ENCODE measurements around the gene SH2D7.
"Not testable (repeated sequence)": the region's sequence is repeated elsewhere in the genome, so short reads cannot be mapped to it uniquely, and the experiment has no call there.

Gene SH2D7

GRCh38 chr15:78140292-78140691, 47.9 kb downstream of the SH2D7 start:
- no peaks in the 10 kb centered on the region for H3K27me3 Mint-ChIP-seq
- intact Hi-C loops (cut with micrococcal nuclease), result no loop called here
- no peak overlapping the region for H3K27ac Mint-ChIP-seq

DNA sequence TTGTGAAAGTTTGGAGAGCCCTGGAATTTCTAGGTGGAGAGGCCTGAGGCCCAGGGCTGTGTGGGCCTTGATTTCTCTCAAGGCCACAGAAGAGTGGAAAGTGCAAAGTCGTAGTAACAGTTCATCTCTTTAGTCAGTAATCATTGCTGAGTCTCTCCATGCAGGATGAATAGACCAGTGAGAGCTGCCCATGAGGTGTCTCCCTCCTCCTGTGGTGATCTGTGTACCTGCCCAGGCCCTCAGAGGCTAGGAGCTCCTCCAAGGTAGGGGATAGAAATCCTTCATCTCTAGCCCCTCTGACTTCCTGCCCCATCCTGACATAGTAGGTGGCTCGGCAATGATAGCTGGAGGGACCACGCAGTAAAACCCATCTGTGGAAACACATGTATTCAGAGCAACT, 50.0 kb downstream of the SH2D7 start:
- Mint-ChIP-seq H3K4me3 (no peak overlapping the region), H3K9me3 (no peaks in the 10 kb centered on the region), H3K27ac (no peak overlapping the region), H3K36me3 (ENCODE audit: low read depth) (no peaks in the 10 kb centered on the region), H3K27me3 (no peaks in the 10 kb centered on the region), H3K4me1 (ENCODE audit: low read depth) (peaks cover 3% of the 10 kb centered on the region)
- intact Hi-C loops (cut with micrococcal nuclease), result no loop called here

More at GRCh38 chr15:78140292-78140691, 47.9 kb downstream of the SH2D7 start:
- Mint-ChIP-seq H3K36me3 (ENCODE audit: low read depth) (no peaks in the 10 kb centered on the region), H3K4me1 (ENCODE audit: low read depth) (no peaks in the 10 kb centered on the region), H3K9me3 (no peaks in the 10 kb centered on the region), H3K4me3 (no peak overlapping the region)

DNA sequence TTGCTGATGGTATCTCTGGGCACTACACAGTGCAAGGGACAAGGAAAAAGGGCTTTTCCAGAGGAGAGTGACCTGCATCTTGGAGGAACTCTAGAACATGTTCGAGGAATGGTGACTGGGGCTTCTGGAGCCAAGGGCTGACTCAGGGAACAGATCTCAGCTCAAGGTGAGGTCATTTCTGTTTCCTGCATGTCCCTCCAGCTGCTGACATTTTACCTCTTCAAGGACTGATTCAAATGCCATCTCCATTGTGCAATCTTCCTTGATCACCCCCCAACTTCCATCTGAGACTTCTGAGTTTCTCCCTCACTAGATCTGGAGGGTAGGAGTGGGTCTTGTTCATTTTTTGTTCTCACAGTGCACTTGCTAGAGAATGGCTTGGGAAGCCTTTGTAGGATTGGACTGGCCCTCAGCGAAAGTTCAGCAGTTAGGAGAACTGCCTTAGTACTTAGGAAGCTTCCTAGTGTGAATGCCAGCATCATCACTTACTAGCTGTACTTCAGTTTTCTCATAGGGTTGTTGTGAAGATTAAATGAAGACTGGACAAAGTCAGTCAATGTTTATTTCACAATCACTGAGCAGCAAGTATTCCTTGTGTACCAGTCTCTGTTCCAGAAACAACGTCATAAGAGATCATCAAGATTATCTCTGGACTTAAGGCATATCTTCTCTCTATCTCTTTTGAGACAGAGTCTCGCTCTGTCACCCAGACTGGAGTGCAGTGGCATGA, 54.2 kb downstream of the SH2D7 start:
- Mint-ChIP-seq H3K4me1 (ENCODE audit: low read depth) (peaks cover 27% of the 10 kb centered on the region), H3K27ac (no peak overlapping the region), H3K36me3 (ENCODE audit: low read depth) (peaks cover 7% of the 10 kb centered on the region), H3K27me3 (no peaks in the 10 kb centered on the region), H3K4me3 (no peak overlapping the region), H3K9me3 (no peaks in the 10 kb centered on the region)
- intact Hi-C loops (cut with micrococcal nuclease), result no loop called here

- Mint-ChIP-seq H3K27ac (peak overlapping the region; percentile 9), H3K27me3 (no peaks in the 10 kb centered on the region), H3K9me3 (no peaks in the 10 kb centered on the region), H3K4me1 (ENCODE audit: low read depth) (peaks cover 27% of the 10 kb centered on the region), H3K4me3 (no peak overlapping the region), H3K36me3 (ENCODE audit: low read depth) (peaks cover 9% of the 10 kb centered on the region)
- intact Hi-C loops (cut with micrococcal nuclease), result no loop called here
These were observed 55.2 kb downstream of the SH2D7 start for GRCh38 chr15:78147566-78147965.

GRCh38 chr15:78148392-78149067, 56.2 kb downstream of the SH2D7 start:
- no peaks in the 10 kb centered on the region for H3K27me3 Mint-ChIP-seq
- no peaks in the 10 kb centered on the region for H3K9me3 Mint-ChIP-seq
- H3K4me3 Mint-ChIP-seq, result peak overlapping the region; percentile 82
- intact Hi-C loops (cut with micrococcal nuclease), result no loop called here
- peaks cover 17% of the 10 kb centered on the region for H3K36me3 Mint-ChIP-seq (ENCODE audit: low read depth)
- peak overlapping the region; percentile 91 for H3K27ac Mint-ChIP-seq
- H3K4me1 Mint-ChIP-seq (ENCODE audit: low read depth), result peaks cover 33% of the 10 kb centered on the region

- intact Hi-C loops (cut with micrococcal nuclease), result no loop called here
- Mint-ChIP-seq H3K9me3 (no peaks in the 10 kb centered on the region), H3K4me1 (ENCODE audit: low read depth) (peaks cover 33% of the 10 kb centered on the region), H3K36me3 (ENCODE audit: low read depth) (peaks cover 17% of the 10 kb centered on the region), H3K27ac (peak within 1 kb of the TSS; percentile 91), H3K27me3 (no peaks in the 10 kb centered on the region), H3K4me3 (peak within 1 kb of the TSS; percentile 82)
These were observed 56.9 kb downstream of the SH2D7 start, which contains the start of gene IDH3A for GRCh38 chr15:78149068-78149804. Gene IDH3A (plus strand): TSS chr15:78149362. CDS start chr15:78149404, 42 bp downstream.

- peaks cover 33% of the 10 kb centered on the region for H3K4me1 Mint-ChIP-seq (ENCODE audit: low read depth)
- peaks cover 17% of the 10 kb centered on the region for H3K36me3 Mint-ChIP-seq (ENCODE audit: low read depth)
- H3K27me3 Mint-ChIP-seq, result no peaks in the 10 kb centered on the region
- H3K9me3 Mint-ChIP-seq, result no peaks in the 10 kb centered on the region
- H3K4me3 Mint-ChIP-seq, result peak overlapping the region; percentile 82
- peak overlapping the region; percentile 91 for H3K27ac Mint-ChIP-seq
- intact Hi-C loops (cut with micrococcal nuclease), result no loop called here
These were observed 57.7 kb downstream of the SH2D7 start for GRCh38 chr15:78149805-78150751.

- not testable (repeated sequence) for H3K27ac Mint-ChIP-seq, H3K27me3 Mint-ChIP-seq
These were observed 58.7 kb downstream of the SH2D7 start for GRCh38 chr15:78151075-78151474.

More at GRCh38 chr15:78151075-78151474, 58.7 kb downstream of the SH2D7 start:
- peaks cover 33% of the 10 kb centered on the region for H3K4me1 Mint-ChIP-seq (ENCODE audit: low read depth)
- H3K9me3 Mint-ChIP-seq; intact Hi-C loops (cut with micrococcal nuclease); H3K4me3 Mint-ChIP-seq: not testable (repeated sequence)
- peaks cover 23% of the 10 kb centered on the region for H3K36me3 Mint-ChIP-seq (ENCODE audit: low read depth)
